Endodermal cell (in vitro differentiated cells): ENCODE measurements around the gene MARK3. TPM values are rescaled to one million over a fixed set of nuclear protein-coding genes. Genes with fewer than 3 reads are reported as not detected.

ENCODE experiments used
- DNase-seq: peaks from one replicate; pipeline ENCODE4 v3.0.0-alpha.2; 2017
- H3K27ac ChIP-seq: 2 replicates; pipeline ENCODE4 v1.5.1; 2013; ENCODE audit warnings: mild to moderate bottlenecking, low read depth, low read length, moderate library complexity
- H3K27me3 ChIP-seq: 2 replicates; pipeline ENCODE4 v1.6.1; 2013; ENCODE audit warnings: mild to moderate bottlenecking, low read length, moderate library complexity; ENCODE audit not compliant: insufficient read depth, control insufficient read depth, poor library complexity, severe bottlenecking
- H3K36me3 ChIP-seq: 2 replicates; pipeline ENCODE4 v1.7.0; 2013; ENCODE audit warnings: mild to moderate bottlenecking, low read length, moderate library complexity; ENCODE audit not compliant: control insufficient read depth, insufficient read depth
- H3K4me1 ChIP-seq: one replicate; pipeline ENCODE4 v1.7.0; 2013; ENCODE audit warnings: low read length; ENCODE audit not compliant: control insufficient read depth, insufficient read depth
- H3K4me3 ChIP-seq: 2 replicates; pipeline ENCODE4 v1.5.1; 2013; ENCODE audit warnings: mild to moderate bottlenecking, low read length, moderate library complexity
- H3K9ac ChIP-seq: 2 replicates; pipeline ENCODE4 v1.6.1; 2013; ENCODE audit warnings: mild to moderate bottlenecking, low read length, moderate library complexity; ENCODE audit not compliant: poor library complexity, severe bottlenecking; ENCODE audit errors: extremely low read depth
- H3K9me3 ChIP-seq: 2 replicates; pipeline ENCODE4 v1.6.1; 2013; ENCODE audit warnings: mild to moderate bottlenecking, low read length, moderate library complexity; ENCODE audit not compliant: control insufficient read depth
- H3K27ac Mint-ChIP-seq: 2 replicates; pipeline ENCODE4 v1.8.0; 2020; ENCODE audit warnings: mixed read lengths
- H3K27me3 Mint-ChIP-seq: 2 replicates; pipeline ENCODE4 v1.8.0; 2021; ENCODE audit warnings: mild to moderate bottlenecking, mixed read lengths; ENCODE audit not compliant: insufficient read depth
- H3K36me3 Mint-ChIP-seq: 2 replicates; pipeline ENCODE4 v1.8.0; 2020; ENCODE audit warnings: low read depth, mixed read lengths
- H3K4me1 Mint-ChIP-seq: 2 replicates; pipeline ENCODE4 v1.8.0; 2020; ENCODE audit warnings: mixed read lengths
- H3K4me3 Mint-ChIP-seq: 2 replicates; pipeline ENCODE4 v1.8.0; 2020; ENCODE audit warnings: mild to moderate bottlenecking, moderate library complexity, mixed read lengths
- H3K9me3 Mint-ChIP-seq: 2 replicates; pipeline ENCODE4 v1.8.0; 2020; ENCODE audit warnings: mild to moderate bottlenecking, mixed read lengths
- WGBS, 2 experiments: methylation state at CpG; one replicate each; pipeline versions ENCODE4 v1.1.5 to v1.1.7; 2013; ENCODE audit warnings: missing lambda C conversion rate in 2 of 2, mixed read lengths in 1 of 2; ENCODE audit not compliant: insufficient coverage in 1 of 2, insufficient read length in 1 of 2; 5-methylcytosine and 5-hydroxymethylcytosine counted together
- total RNA-seq, 2 donors: library from RNA; stranded (reverse); fragmentation: NEBNext Ultra II Directional in 1 of 2; extraction: Animal tissue kit (Norgen Biotek cat#: 25700) in 1 of 2; gene quantifications; 2 replicates in 1 of 2; 3 replicates in 1 of 2; pipeline ENCODE4 v1.2.1, GENCODE V29; 2021
- TF ChIP-seq, protein P1 (sequence below): fragments of 200-600 bp; sonication (generic); conservative IDR thresholded peaks from 2 replicates; pipeline ENCODE4 v1.5.0; 2021; ENCODE audit warnings: antibody characterized with exemption, mild to moderate bottlenecking

Gene MARK3
- total RNA-seq, 2 donors from 2014 or later = 95.8 to 106 TPM

DNA sequence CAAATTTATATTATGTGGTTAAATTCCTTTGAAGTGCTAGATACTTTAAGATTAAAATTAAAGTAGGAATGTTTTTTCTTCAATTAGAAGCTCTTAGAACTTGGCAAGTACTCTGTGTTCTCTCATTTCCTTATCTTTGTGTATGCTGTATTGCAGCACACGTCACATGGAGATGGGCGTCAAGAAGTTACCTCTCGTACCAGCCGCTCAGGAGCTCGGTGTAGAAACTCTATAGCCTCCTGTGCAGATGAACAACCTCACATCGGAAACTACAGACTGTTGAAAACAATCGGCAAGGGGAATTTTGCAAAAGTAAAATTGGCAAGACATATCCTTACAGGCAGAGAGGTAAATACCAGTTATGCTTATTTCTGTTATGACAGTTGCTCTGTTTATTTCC is 19.7 kb downstream of the MARK3 start:
- no peaks in the 10 kb centered on the region for H3K9me3 ChIP-seq
- WGBS, 2 experiments = 96 to 99% methylated on average over 7 of the region's 7 CpGs
- H3K4me1 ChIP-seq = peaks cover 11% of the 10 kb centered on the region
- Mint-ChIP-seq H3K4me1 (peaks cover 38% of the 10 kb centered on the region), H3K27me3 (no peaks in the 10 kb centered on the region), H3K4me3 (no peak overlapping the region), H3K9me3 (no peaks in the 10 kb centered on the region), H3K27ac (no peak overlapping the region), H3K36me3 (peaks cover 34% of the 10 kb centered on the region)
- TF ChIP-seq, protein P1, sequence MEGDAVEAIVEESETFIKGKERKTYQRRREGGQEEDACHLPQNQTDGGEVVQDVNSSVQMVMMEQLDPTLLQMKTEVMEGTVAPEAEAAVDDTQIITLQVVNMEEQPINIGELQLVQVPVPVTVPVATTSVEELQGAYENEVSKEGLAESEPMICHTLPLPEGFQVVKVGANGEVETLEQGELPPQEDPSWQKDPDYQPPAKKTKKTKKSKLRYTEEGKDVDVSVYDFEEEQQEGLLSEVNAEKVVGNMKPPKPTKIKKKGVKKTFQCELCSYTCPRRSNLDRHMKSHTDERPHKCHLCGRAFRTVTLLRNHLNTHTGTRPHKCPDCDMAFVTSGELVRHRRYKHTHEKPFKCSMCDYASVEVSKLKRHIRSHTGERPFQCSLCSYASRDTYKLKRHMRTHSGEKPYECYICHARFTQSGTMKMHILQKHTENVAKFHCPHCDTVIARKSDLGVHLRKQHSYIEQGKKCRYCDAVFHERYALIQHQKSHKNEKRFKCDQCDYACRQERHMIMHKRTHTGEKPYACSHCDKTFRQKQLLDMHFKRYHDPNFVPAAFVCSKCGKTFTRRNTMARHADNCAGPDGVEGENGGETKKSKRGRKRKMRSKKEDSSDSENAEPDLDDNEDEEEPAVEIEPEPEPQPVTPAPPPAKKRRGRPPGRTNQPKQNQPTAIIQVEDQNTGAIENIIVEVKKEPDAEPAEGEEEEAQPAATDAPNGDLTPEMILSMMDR = no peak
- no peak overlapping the region for H3K9ac ChIP-seq
- H3K27me3 ChIP-seq = no peaks in the 10 kb centered on the region
- DNase-seq = no peak
- no peak overlapping the region for H3K27ac ChIP-seq
- H3K4me3 ChIP-seq = no peak overlapping the region
- H3K36me3 ChIP-seq = peaks cover 23% of the 10 kb centered on the region

GRCh38 chr14:103408491-103409155 is 23.4 kb downstream of the MARK3 start:
- H3K4me3 ChIP-seq = no peak overlapping the region
- TF ChIP-seq, protein P1 = no peak
- 72 to 90% methylated on average over 2 to 6 of the region's 7 CpGs for WGBS, 2 experiments
- H3K27me3 ChIP-seq = no peaks in the 10 kb centered on the region
- peak overlapping the region; percentile 1 for H3K9ac ChIP-seq
- peaks cover 46% of the 10 kb centered on the region for H3K36me3 ChIP-seq
- peak overlapping the region; percentile 20 for H3K4me3 Mint-ChIP-seq
- H3K9me3 ChIP-seq = no peaks in the 10 kb centered on the region
- no peaks in the 10 kb centered on the region for H3K9me3 Mint-ChIP-seq
- peak overlapping the region; percentile 93 for H3K27ac Mint-ChIP-seq
- peaks cover 56% of the 10 kb centered on the region for H3K36me3 Mint-ChIP-seq
- no peaks in the 10 kb centered on the region for H3K27me3 Mint-ChIP-seq
- peak overlapping the region; percentile 19 for H3K27ac ChIP-seq
- peak; percentile 72 for DNase-seq
- H3K4me1 ChIP-seq = peaks cover 8% of the 10 kb centered on the region
- peaks cover 20% of the 10 kb centered on the region for H3K4me1 Mint-ChIP-seq

- Histone ChIP-seq H3K9me3 (no peaks in the 10 kb centered on the region), H3K9ac (no peak overlapping the region), H3K27me3 (no peaks in the 10 kb centered on the region), H3K27ac (peak overlapping the region; percentile 54), H3K4me1 (peaks cover 4% of the 10 kb centered on the region), H3K4me3 (no peak overlapping the region), H3K36me3 (peaks cover 41% of the 10 kb centered on the region)
- 80 to 86% methylated on average over 2 of the region's 2 CpGs for WGBS, 2 experiments
- DNase-seq = no peak
- H3K9me3 Mint-ChIP-seq = no peaks in the 10 kb centered on the region
- no peak overlapping the region for H3K4me3 Mint-ChIP-seq
- H3K4me1 Mint-ChIP-seq = peaks cover 18% of the 10 kb centered on the region
- peaks cover 28% of the 10 kb centered on the region for H3K36me3 Mint-ChIP-seq
- H3K27ac Mint-ChIP-seq = no peak overlapping the region
- H3K27me3 Mint-ChIP-seq = no peaks in the 10 kb centered on the region
- TF ChIP-seq, protein P1 = no peak
Measured at GRCh38 chr14:103416916-103417315, 31.7 kb downstream of the MARK3 start.
